Breast epithelium (tissue), 4 donors: ENCODE data around the gene TIGD2. TPM values are rescaled to one million over a fixed set of nuclear protein-coding genes. Genes with fewer than 3 reads are reported as not detected.

Experiments used
- DNase-seq, 2 donors: peaks; one replicate each; pipeline ENCODE4 v3.0.0-alpha.2; 2019; ENCODE audit warnings: low spot score in 2 of 2
- H3K27ac ChIP-seq, 2 donors: fragments of 200-600 bp; sonication (generic) in 1 of 2; one replicate each; pipeline ENCODE4 v1.5.1; 2016 to 2019; ENCODE audit warnings: mild to moderate bottlenecking in 1 of 2
- H3K27me3 ChIP-seq, 2 donors: fragments of 200-600 bp; sonication (generic) in 1 of 2; one replicate each; pipeline versions ENCODE4 v1.5.1 to v1.6.0; 2017 to 2019; ENCODE audit warnings: control low read depth in 1 of 2, mild to moderate bottlenecking in 1 of 2
- H3K36me3 ChIP-seq: fragments of 200-600 bp; one replicate; pipeline ENCODE4 v1.5.1; 2019
- H3K4me1 ChIP-seq, 2 donors: fragments of 200-600 bp; sonication (generic); one replicate each; pipeline ENCODE4 v1.5.1; 2016 to 2019; ENCODE audit warnings: control low read depth in 1 of 2
- H3K4me3 ChIP-seq, 3 donors: fragments of 200-600 bp; sonication (generic); 1 replicate in 2 of 3; 2 replicates in 1 of 3; pipeline ENCODE4 v1.5.1; 2016 to 2019; ENCODE audit warnings: mild to moderate bottlenecking in 3 of 3, moderate library complexity in 2 of 3
- H3K9me3 ChIP-seq, 2 donors: fragments of 200-600 bp; sonication (generic) in 1 of 2; one replicate each; pipeline ENCODE4 v1.5.1; 2016 to 2019; ENCODE audit warnings: control low read depth in 1 of 2
- POLR2A ChIP-seq: fragments of 450-650 bp; IDR thresholded peaks from one replicate; pipeline ENCODE4 v1.6.1; 2016; ENCODE audit warnings: antibody characterized with exemption, mild to moderate bottlenecking, moderate library complexity
- POLR2AphosphoS5 ChIP-seq, 3 donors: sonication (generic); formaldehyde crosslinking; IDR thresholded peaks; one replicate each; pipeline ENCODE4 v1.6.1; 2017; ENCODE audit warnings: antibody characterized with exemption in 3 of 3
- intact Hi-C: fragments of 100-400 bp; cut with DNase I; formaldehyde crosslinking; loops from one replicate; pipeline ENCODE4 v1.15.1; 2023; ENCODE audit warnings: low total_unique reads
- total RNA-seq, 3 donors: library from RNA; depleted of rRNA; stranded (reverse); fragments of >200 nt; gene quantifications; one replicate each; pipeline ENCODE4 v1.1.0, GENCODE V29; 2016
- TF ChIP-seq, protein P1 (sequence below), 3 donors: fragments of 450-650 bp; IDR thresholded peaks; one replicate each; pipeline ENCODE4 v1.5.1; 2016 to 2017; ENCODE audit warnings: antibody characterized with exemption in 3 of 3, mild to moderate bottlenecking in 3 of 3, moderate library complexity in 3 of 3

TIGD2 gene
- total RNA-seq, 3 donors from 2014 or later: 6.6 to 21.8 (median 8.8) TPM

- no peak for DNase-seq
- no peaks in the 10 kb centered on the region for H3K36me3 ChIP-seq
- H3K9me3 ChIP-seq: no peaks in the 10 kb centered on the region
- H3K27me3 ChIP-seq: no peaks in the 10 kb centered on the region
- intact Hi-C loops: no loop called here
- no peak overlapping the region for H3K4me3 ChIP-seq
- H3K27ac ChIP-seq: no peak overlapping the region
- H3K4me1 ChIP-seq: no peaks in the 10 kb centered on the region
- TF ChIP-seq POLR2A (no peak), POLR2AphosphoS5 (IDR thresholded peaks at IDR 0.05) (no peak)
- TF ChIP-seq, protein P1, sequence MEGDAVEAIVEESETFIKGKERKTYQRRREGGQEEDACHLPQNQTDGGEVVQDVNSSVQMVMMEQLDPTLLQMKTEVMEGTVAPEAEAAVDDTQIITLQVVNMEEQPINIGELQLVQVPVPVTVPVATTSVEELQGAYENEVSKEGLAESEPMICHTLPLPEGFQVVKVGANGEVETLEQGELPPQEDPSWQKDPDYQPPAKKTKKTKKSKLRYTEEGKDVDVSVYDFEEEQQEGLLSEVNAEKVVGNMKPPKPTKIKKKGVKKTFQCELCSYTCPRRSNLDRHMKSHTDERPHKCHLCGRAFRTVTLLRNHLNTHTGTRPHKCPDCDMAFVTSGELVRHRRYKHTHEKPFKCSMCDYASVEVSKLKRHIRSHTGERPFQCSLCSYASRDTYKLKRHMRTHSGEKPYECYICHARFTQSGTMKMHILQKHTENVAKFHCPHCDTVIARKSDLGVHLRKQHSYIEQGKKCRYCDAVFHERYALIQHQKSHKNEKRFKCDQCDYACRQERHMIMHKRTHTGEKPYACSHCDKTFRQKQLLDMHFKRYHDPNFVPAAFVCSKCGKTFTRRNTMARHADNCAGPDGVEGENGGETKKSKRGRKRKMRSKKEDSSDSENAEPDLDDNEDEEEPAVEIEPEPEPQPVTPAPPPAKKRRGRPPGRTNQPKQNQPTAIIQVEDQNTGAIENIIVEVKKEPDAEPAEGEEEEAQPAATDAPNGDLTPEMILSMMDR (IDR thresholded peaks at IDR 0.05): no peak
These were observed 50.5 kb downstream of the TIGD2 start for GRCh38 chr4:89161841-89162240.

DNA sequence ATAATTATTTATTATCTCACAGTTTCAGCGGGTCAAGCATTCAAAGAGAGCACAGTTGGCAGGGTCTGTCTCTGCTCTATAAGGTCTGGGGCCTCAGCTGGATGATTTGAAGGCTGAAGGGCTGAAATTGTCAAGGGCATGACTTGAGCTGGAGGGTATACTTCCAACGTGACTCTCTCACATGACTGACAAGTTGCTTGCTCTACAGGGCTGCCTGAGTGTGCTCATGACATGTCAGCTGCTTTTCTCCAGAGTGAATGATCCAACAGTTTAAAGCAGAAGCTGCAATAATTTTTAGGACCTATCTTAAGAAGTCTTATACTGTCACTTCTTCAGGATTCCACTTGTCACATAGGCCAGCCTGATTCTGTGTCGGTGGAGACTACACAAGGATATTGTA is 51.2 kb downstream of the TIGD2 start:
- Histone ChIP-seq H3K4me1 (no peaks in the 10 kb centered on the region), H3K9me3 (no peaks in the 10 kb centered on the region), H3K27ac (no peak overlapping the region), H3K27me3 (no peaks in the 10 kb centered on the region), H3K4me3 (no peak overlapping the region), H3K36me3 (no peaks in the 10 kb centered on the region)
- no peak for TF ChIP-seq POLR2AphosphoS5 (IDR thresholded peaks at IDR 0.05)
- no peak for TF ChIP-seq POLR2A
- TF ChIP-seq, protein P1 (IDR thresholded peaks at IDR 0.05): no peak
- no peak for DNase-seq
- intact Hi-C loops: no loop called here

DNA sequence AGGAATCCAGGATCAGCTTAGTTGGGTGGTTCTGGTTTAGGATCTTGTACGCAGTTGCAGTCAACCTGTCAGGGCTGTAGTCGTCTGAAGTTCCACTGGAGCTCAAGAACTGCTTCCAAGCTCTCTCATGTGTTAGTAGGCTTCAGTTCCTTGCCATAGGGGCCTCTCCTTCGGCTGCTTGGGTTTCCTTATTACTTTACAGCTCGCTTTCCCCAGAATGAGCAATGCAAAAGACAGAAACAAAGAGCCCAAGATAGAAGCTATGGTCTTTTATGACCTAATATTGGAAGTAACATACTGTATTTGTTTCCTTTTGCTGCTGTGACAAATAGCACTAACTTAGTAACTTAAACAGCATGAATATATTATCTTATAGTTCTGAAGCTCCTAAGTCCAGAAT is 51.7 kb downstream of the TIGD2 start:
- no peak overlapping the region for H3K27ac ChIP-seq
- intact Hi-C loops: no loop called here
- H3K4me3 ChIP-seq: no peak overlapping the region
- H3K27me3 ChIP-seq: no peaks in the 10 kb centered on the region
- H3K4me1 ChIP-seq: no peaks in the 10 kb centered on the region
- no peaks in the 10 kb centered on the region for H3K36me3 ChIP-seq
- DNase-seq: no peak
- no peaks in the 10 kb centered on the region for H3K9me3 ChIP-seq
- TF ChIP-seq POLR2A (no peak), POLR2AphosphoS5 (IDR thresholded peaks at IDR 0.05) (no peak)
- TF ChIP-seq, protein P1 (IDR thresholded peaks at IDR 0.05): no peak

GRCh38 chr4:89164400-89164799 is 53.1 kb downstream of the TIGD2 start:
- TF ChIP-seq POLR2A (no peak), POLR2AphosphoS5 (IDR thresholded peaks at IDR 0.05) (no peak)
- TF ChIP-seq, protein P1 (IDR thresholded peaks at IDR 0.05): no peak
- Histone ChIP-seq H3K9me3 (no peaks in the 10 kb centered on the region), H3K36me3 (no peaks in the 10 kb centered on the region), H3K27ac (no peak overlapping the region), H3K4me1 (no peaks in the 10 kb centered on the region), H3K4me3 (no peak overlapping the region), H3K27me3 (no peaks in the 10 kb centered on the region)
- intact Hi-C loops: no loop called here
- DNase-seq: no peak

Other genes starting within 250 kb of the TIGD2 start
- 100 to 1,000 TPM in 2 of 3 donors, 10 to 100 TPM in 1; 55.7 to 170 (median 118) TPM for gene FAM13A, start 54.3 kb upstream of the TIGD2 start, total RNA-seq
- 10 to 100 TPM in 1 of 3 donors, 1 to 10 TPM in 2; 3.3 to 13.2 (median 4.0) TPM for gene GPRIN3, start 196.3 kb downstream of the TIGD2 start, total RNA-seq